ENCODE measurements around the gene PTGIS. TPM values are rescaled to one million over a fixed set of nuclear protein-coding genes. Genes with fewer than 3 reads are reported as not detected.
"Not testable (repeated sequence)": the region's sequence is repeated elsewhere in the genome, so short reads cannot be mapped to it uniquely, and the experiment has no call there.

Gene PTGIS
- total RNA-seq, 1 donor from 2014 or later, result 7.1 TPM

DNA sequence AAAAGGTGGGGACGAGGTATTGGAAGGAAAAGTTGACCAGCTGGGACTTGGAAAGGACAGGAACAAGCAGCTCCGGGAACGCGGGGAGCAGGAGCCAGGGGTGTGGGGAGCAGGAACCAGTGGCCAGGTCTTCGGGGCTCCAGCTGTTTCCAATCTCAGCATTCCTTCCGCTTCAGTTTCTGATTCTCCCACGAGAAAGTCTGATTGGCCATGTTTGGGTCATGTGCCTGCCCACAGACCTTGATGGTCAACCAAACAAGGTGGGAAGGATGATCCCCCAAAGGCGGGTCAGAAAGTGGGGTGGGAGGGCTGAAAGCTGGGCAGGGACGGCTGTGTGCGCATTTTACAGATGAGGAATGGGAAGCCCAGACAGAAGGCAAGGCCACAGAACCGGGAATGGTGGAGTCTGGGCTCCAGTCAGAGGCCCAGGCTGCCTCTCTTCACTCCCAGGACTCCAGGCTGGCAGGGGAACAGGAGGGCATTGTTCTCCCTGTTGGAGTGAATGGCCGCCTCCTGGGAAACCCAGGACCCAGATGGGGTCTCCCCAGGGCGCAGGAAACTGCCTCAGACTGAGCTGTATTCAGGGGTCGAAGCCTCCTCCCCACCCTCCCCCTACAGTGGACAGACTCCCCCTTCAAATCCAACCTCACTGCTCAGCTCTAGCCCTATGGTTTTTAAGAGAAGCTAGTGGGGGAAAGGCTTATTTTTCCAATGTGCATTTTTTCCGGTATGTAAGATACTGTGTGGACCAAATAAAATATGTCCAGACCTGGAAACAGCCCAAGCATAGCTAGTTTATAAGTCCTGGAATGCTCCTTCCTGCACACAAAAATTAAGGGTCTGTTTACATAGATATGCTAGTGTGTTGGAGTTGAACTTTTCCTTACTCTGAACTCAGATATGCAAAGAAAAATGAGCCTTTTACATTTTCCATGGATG is 12.2 kb upstream of the PTGIS start:
- no peak for DNase-seq (ENCODE audit: low read depth)

DNA sequence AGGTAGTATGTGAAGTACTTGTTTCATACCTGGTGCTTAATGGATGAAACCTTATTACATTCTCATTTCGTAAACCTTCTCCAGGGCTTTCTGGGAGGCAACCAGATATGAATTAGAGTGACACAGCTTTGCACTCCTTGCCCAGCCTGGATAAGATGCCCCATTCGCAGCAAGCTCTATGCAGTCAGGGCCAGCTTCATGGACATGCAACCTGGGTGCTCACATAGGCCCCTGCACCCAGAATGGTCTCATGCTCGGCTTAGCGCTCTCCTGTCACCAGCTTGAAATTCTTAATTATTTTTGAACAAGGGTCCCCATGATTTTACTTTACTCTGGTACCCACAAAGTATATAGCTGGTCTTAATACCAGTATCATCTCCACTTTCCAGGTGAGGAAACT is 11.3 kb upstream of the PTGIS start:
- no peak for DNase-seq (ENCODE audit: low read depth)

- DNase-seq (ENCODE audit: low read depth), result no peak
These were observed 10.5 kb upstream of the PTGIS start for GRCh38 chr20:49578436-49578835.

DNA sequence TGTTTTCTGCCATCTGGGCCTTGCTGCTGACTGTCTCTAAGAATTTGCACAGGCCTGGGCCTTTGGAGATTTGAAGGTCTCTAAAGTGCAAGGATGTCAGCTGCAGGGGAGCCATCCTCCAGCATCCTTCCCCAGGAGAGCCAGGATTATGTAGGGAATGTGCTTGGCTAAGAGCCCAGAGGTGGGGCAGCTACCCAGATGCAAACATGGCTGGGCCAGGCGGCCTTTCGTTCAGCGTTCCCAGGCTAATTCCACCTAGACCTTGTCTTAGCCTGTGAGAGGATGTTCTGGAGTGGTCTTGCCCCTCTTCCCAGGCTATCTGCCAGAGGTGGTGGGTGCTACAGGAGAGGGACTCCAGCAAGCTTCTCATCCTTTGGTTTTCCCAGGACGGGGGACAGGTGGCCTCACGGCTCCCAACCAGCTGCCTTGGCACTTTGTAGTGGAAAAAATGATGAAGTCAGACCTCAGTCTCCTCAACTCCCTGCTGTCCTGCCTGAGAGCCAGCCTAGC is 7.7 kb upstream of the PTGIS start:
- no peak for DNase-seq (ENCODE audit: low read depth)

GRCh38 chr20:49573900-49574416 is 6.0 kb upstream of the PTGIS start:
- DNase-seq (ENCODE audit: low read depth), result peak; percentile 73

DNA sequence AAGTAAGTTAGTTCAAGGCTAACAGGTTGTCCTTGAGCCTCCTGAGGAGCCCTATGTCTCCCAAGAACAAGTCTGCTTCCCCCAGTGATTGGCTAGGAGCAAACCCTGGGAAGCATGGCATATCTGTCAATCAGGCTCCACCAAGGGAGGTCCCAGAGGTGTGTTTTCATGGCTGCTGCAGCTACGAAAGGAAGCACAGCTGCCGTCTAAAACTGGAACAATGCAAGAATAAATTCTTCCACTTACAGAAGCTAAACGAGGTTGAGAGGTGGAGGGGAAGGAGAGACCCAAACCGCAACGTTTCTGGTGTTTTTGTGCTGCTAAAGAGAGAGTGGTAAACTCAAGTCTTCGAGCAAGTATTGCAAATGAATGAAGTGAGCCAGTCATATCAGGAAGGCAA is 4.9 kb upstream of the PTGIS start:
- no peak for DNase-seq (ENCODE audit: low read depth)

DNA sequence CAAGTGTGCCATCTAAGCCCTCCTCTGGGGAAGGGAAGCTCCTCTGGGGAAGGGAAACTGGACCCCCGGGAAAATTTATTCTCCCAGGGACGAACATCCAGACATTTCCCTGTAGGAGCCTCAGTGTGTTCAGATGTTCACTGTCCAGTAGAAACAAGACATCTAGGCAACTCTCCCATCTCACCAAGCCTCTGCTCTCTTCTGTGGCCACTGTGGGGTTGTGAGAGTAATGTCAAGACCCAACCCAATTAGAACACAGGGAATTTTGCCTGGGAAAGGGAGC is 3.6 kb upstream of the PTGIS start:
- no peak for DNase-seq (ENCODE audit: low read depth)

DNA sequence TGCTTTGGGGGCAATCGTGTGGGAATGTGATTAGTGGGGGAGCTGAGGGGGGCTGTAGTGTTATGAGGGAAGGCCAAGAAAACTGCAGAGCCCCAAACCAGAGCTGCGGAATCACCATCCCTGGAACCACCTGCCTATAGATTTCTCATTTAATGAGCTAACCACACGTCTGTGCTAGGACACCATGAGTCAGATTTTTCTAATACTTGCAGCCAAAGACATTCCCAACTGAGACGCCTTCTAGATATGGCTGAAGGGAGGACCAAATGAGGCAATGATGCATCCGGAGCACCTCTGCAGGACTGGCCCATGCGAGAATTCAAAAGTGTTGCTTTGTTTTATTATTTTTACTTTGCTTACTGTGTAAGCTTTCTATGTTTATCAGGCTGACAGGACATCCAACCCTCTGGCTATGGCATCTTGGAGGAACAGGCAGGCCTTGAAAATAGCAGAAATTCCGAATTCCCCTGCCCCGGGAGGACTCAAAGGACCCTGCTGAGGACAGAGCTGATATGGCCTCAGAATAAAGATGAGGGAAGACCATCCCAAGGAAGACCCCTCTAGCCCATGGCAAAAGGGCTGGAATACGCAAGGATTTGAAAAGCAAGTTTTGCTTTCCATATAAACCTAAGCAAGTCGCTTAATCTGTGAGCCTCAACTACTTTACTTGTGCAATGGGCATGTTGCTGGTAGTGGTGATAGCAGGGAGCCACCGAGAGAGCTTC is 3.1 kb upstream of the PTGIS start:
- no peak for DNase-seq (ENCODE audit: low read depth)

DNA sequence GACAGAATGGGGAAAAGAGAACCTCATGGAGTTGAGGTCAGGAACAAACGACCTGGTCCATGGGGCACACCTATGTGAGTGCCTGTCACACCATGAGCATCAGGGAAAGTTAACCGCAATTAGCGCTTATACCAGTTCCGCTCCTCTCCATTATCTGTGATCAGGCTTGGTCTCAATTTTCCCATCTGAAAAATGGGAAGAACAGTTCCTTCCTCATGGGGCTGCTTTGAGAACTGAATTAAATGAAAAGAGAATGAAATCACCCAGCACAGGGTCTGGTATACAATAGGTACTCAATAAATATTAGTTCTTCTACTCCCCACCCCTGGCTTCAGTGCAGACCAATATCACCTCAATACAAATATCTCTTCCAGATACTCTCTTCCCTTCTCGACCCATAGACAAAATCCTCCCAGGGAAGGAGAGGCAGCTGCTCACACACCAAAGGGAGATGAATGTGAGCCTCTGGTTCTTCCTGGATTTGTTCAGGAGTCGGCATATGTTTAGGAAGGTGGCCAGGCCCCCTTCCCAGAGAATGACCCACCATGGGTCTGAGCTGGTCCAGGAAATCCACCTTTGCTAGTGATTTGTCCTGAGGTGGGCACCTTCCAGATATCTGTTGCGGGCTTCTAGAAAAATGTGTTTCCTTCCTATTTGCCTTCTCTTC is 2.4 kb upstream of the PTGIS start:
- DNase-seq (ENCODE audit: low read depth), result no peak

- no peak for DNase-seq (ENCODE audit: low read depth)
These were observed 1.6 kb upstream of the PTGIS start for GRCh38 chr20:49569411-49570115.

DNA sequence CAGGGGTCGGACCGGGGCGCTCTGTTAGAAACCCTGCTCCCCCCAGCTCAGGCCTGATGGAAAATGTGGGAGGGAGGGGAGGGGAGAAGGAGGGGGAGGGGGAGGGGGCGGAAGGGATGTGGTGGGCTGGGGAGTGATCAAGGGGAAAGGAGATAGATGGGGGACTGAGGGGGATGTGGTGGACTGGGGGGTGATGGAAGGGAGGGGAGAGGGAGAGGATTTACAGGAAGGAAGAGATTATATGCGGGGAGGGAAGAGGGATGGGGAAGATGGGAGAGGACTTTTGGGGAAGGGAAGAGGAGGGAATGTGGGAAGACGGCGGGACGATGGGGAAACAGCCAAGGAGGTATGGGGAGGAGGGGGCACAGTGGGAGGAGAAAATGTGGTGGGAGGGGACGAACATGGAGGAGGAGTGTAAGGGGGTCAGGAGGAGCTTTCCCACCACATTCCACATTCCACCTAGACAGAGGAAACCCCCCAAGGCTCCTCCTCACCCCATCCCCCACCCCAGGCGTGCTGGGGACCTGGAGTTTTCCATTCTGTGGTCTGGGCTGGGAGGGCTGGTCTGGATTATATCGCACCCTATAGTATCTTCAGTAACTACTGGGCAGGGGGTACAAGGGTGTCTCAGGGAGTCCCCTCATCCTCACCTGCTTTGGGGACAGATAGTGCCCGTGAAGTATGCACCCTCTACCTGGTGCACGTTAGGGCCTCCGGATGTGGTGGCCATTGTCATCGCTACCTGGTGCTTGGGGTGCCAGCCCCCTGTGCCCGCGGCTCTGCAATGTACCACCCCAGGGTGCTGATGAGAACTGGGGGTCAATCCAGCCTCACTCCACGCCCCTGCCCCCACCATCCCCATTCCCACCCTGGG is 578 bp upstream of the PTGIS start:
- DNase-seq (ENCODE audit: low read depth), result no peak

DNA sequence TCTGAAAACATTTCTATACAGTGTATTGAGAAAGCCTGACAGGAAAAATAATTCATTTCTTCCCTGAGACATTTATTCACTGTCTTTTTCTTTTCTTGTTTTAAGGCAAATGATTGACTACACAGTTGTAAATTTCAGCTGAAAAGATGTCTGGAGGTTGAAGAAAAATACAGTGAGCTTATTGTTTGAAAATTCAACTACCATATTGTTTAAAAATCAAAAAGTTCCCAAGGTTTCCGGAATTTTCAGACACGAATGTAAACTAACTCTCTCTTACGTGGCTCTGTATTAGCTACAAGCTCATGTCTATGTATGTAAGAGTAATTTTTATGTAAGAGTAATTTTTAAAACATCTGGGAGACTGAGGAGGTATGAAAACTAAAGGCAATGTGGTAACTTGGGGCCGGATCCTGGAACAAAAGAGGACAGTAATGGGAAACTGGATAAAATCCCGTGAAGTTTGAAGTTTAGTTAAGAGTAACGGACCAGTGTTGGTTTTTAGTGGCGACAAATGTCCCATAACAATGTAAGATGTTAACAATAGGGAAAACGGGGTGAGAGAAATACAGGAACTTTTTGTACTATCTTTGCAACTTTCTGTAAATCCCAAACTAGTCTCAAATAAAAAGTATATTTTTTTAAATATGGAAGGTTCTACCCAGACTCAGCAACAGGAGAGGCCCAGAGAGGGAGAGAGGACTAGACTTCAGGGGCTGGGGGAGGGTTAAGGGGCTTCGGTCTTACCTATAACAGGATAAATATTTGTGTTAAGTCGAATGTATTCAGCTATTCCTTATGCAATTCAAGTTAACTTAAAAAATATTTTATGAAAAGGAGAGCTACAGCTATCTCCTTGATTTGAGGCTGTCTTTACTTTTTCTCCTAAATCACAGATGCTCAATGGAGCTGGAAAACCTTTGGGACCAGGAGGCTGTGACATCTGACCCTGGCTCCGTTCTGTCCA is 1.3 kb downstream of the PTGIS start:
- DNase-seq (ENCODE audit: low read depth), result no peak

- DNase-seq (ENCODE audit: low read depth), result not testable (repeated sequence)
These were observed 2.9 kb downstream of the PTGIS start for GRCh38 chr20:49564991-49565390.

DNA sequence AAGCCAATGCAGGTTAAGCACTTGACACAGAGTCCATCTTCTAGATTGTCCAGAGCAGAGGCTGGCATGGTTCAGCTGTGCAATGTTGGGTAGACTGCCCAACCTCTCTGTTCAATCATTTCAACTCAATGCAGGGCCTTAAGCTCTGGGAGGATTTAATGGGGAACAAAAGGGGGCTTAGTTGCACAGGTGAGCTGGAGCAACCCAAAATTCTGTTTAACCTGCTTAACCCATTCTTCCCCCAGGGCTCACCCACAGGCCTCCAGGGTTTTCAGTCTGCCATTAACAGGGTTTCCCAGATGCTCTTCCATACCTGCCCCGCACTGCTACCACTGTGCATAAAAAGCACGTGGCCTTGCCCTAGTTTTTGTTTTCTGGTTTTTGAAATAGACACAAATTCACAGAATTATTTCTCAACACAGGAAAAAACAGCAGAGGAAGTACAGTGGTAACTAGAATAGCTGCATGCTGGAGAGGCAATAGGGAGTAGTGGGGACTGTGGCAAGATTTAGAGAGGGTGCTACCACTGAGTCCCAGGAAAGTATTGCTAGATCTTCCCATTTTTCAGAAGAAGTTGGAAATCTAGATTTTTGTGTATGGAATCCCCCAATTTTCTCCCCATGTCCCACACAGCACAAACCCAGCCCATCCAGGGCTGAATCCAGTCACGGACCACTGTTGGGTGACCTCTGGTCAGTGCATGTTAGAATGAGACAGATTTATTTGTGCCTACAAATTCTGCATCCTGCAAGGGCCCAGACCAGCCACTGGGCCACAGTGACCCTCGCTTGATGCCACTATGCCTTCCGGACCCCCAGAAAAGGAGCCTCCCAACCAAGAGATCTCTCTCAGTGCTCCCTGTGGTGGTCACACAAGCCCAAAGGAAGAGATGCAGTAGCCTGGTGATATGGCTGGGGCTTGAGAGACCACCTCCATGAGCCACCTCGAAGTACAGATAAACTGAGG is 4.6 kb downstream of the PTGIS start:
- no peak for DNase-seq (ENCODE audit: low read depth)

DNA sequence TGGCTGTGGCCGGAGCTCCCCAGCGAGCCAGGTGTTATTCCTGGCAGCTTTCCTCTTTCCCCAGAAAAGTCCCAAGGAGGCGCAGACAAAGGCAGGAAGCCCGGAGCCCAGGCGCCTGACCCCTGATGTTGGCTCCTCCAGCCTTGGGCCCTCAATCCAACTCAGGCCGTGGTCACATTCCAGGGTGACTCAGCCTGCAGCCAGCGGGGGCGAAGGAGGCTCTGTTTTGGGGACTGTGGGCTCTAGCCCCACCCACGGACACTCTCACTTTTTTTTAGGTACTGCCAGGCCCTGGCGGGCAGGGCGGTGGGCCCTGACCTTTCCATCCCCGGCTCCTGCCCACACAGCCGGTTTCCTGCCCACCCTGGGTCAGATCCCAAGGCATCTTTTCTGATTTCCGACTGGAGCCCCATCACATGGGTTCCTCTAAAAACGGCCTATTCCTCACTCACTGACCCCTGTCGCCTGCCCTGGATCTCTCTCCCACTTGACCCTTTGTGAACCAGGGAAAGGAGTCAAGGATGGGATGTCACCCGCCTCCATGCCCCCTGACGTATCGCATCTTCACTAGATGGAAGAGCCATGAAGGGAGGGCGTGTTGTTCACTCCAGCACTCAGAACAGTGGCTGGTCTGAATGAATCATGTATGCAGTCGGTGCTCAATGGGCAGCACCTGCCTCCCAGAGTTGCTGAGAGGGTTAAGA is 5.5 kb downstream of the PTGIS start:
- DNase-seq (ENCODE audit: low read depth), result peak; percentile 73

- peak; percentile 39 for DNase-seq (ENCODE audit: low read depth)
These were observed 6.1 kb downstream of the PTGIS start for GRCh38 chr20:49561806-49562205.

DNA sequence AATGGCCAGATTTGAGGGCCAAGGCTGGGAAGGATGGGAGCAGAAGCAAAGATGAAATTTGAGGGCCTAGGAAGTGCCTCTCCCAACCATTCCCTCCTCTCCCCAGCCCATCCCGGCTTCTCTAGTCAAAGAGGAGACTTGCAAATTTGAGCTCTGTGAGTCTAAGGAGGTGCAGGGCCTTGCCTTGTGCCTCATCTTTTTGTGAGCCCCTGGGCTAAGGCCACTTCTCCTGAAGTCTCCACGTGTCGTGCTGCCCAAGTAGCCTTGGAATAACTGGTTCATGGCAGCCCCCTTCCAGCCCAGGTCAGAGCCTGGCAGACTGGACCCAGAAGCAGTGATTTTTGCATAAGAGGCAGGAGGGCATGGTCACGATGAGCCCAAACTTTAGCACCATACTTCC is 6.7 kb downstream of the PTGIS start:
- DNase-seq (ENCODE audit: low read depth), result no peak

DNA sequence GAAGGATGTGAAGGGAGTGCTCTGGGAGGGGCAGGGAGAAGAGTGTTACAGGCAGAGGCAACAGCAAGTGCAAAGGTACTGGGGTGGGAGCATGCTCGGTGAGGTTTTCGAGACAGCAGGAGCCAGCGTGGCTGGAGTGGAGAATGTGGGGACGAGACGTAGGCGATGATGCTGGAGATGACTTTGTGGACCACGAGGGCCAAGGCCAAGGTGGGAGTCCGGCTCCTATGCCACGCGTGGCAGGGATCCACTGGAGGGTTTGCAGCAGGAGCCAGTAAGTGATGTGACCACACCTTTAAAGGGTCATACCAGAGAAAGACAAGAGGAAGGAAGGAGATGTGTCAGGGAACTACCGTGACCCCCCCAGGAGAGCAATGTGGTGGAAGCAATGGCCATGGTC is 7.3 kb downstream of the PTGIS start:
- DNase-seq (ENCODE audit: low read depth), result no peak

Data from renal cortical epithelial cell (primary cell).